Measurements from ENCODE around the gene TBC1D21. TPM values are rescaled to one million over a fixed set of nuclear protein-coding genes. Genes with fewer than 3 reads are reported as not detected.

Gene TBC1D21
- total and polyA plus RNA-seq, 2 of the 4 experiments (the other 2 are of a cell fraction) = not detected

GRCh38 chr15:73888224-73889041 is 15.1 kb downstream of the TBC1D21 start (continued):
- no peak for TF ChIP-seq MXI1 (IDR thresholded peaks at IDR 0.05; ENCODE audit: borderline replicate concordance, low read depth, low read length)

DNA sequence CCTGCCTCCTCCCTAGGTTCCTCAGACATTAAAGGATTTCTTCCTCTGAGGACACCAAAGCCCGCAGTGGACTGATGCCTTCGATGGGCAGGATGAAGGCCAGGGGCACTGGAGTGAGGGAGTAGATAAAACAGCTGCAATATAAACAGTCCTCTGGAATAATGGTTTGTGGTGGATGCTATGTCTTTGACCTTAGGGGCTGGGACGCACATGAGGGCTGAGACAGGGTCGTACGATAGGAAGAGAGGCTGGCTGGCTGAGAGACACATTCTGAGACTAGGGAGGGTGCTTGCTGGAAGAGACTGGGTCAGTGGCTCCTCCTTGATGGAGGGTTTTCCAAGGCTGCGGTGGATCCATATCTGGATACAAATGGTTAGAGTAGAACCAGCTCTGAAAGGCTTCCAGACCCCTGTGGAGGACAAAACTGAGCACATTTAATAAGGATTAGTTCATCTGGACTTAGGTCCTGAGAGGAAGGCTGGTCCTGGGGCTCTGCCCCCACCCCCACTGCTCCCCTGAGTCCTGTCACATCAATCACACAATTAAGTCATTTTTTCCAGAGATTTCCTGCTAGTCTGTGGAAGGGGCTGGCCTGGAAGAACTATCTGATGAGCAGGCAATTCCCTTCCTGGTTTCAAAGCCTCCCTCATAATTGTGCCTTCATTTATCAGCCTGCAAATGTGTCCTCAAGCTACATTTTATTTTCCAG is 15.8 kb downstream of the TBC1D21 start:
- H2AK9ac ChIP-seq (replicated peaks; ENCODE audit: low read depth, low read length, poor library complexity) = no peak overlapping the region
- H3K36me3 ChIP-seq (ENCODE audit: control insufficient read depth, insufficient read depth, low read length) = no peaks in the 10 kb centered on the region
- no peak overlapping the region for H3K4me3 ChIP-seq (ENCODE audit: insufficient read depth, low read depth, low read length)
- no peak overlapping the region for H2BK15ac ChIP-seq (ENCODE audit: low read depth, low read length)
- no peak for DNase-seq
- H3K9ac ChIP-seq (ENCODE audit: low read depth, low read length) = no peak overlapping the region
- no peaks in the 10 kb centered on the region for H3K4me1 ChIP-seq (ENCODE audit: control insufficient read depth, insufficient read depth, low read length)
- H3K18ac ChIP-seq (ENCODE audit: low read depth, low read length) = no peak overlapping the region
- no peak overlapping the region for H3K27ac ChIP-seq (ENCODE audit: insufficient read depth, low read length)
- no peak overlapping the region for H4K5ac ChIP-seq (ENCODE audit: low read depth, low read length)
- POLR2A ChIA-PET (ENCODE audit: unreplicated experiment) = no interaction called here
- CTCF ChIA-PET = interaction anchor here (0.6 kb wide), 1 partner anchor 82 kb away, joined by 3 read pairs; no protein-coding TSS in a partner anchor
- no peak overlapping the region for H4K91ac ChIP-seq (ENCODE audit: insufficient read depth, low read depth, low read length)
- no peak overlapping the region for H3K4ac ChIP-seq (ENCODE audit: low read depth, low read length)
- H4K20me1 ChIP-seq (ENCODE audit: insufficient read depth, low read length) = 0 out of 2 replicates have a peak, but pooled peaks cover 3% of the 10 kb centered on the region
- H3K23ac ChIP-seq (ENCODE audit: low read depth, low read length) = no peak overlapping the region
- no peak overlapping the region for H2BK5ac ChIP-seq (ENCODE audit: low read depth, low read length, poor library complexity, severe bottlenecking)
- H2AK5ac ChIP-seq (ENCODE audit: low read depth, low read length) = no peak overlapping the region
- in situ Hi-C loops (cut with MboI; ENCODE audit: low sequenced_read_pairs) = no loop called here
- ATAC-seq (ENCODE audit: low read depth) = no peak
- no peaks in the 10 kb centered on the region for H3K79me1 ChIP-seq (ENCODE audit: low read depth in 1 of 2, low read length in 2 of 2)
- H3K14ac ChIP-seq (replicated peaks; ENCODE audit: low read depth, low read length) = no peak overlapping the region
- dilution Hi-C loops (cut with HindIII; ENCODE audit: low sequenced_read_pairs, unreplicated experiment) = no loop called here
- intact Hi-C loops (cut with micrococcal nuclease) = no loop called here
- no peak overlapping the region for H3K4me2 ChIP-seq (ENCODE audit: low read depth, low read length)
- H3K56ac ChIP-seq (ENCODE audit: extremely low read depth, insufficient read depth, low read length) = no peak overlapping the region; the same call in 1 of the 2 replicates
- H2AFZ ChIP-seq (replicated peaks; ENCODE audit: low read length, poor library complexity) = no peak overlapping the region
- no peaks in the 10 kb centered on the region; the same call in 1 of the 2 replicates for H3K9me3 ChIP-seq (ENCODE audit: control insufficient read depth, insufficient read depth, low read length)
- WGBS, 2 experiments (ENCODE audit: extremely low coverage in 2 of 2, insufficient read length in 1 of 2) = 40% methylated on average over 4 of the region's 6 CpGs; no CpG with 5 or more reads in 1 of the 2 experiments
- peaks cover 47% of the 10 kb centered on the region for H3K27me3 ChIP-seq (ENCODE audit: control insufficient read depth, insufficient read depth, low read length)
- no peak overlapping the region for H2BK120ac ChIP-seq (ENCODE audit: low read depth, low read length)
- no peak overlapping the region for H4K8ac ChIP-seq (ENCODE audit: low read depth in 2 of 2, low read length in 2 of 2)
- TF ChIP-seq RAD21 (IDR thresholded peaks at IDR 0.05; ENCODE audit: low read length) = no peak
- no peak for TF ChIP-seq FOS (IDR thresholded peaks at IDR 0.05; ENCODE audit: low read depth, low read length)
- TF ChIP-seq USF2 (IDR thresholded peaks at IDR 0.05; ENCODE audit: low read depth, low read length) = no peak
- TF ChIP-seq CHD1 (IDR thresholded peaks at IDR 0.05; ENCODE audit: low read depth, low read length) = no peak
- no peak for TF ChIP-seq MAZ (IDR thresholded peaks at IDR 0.05; ENCODE audit: borderline replicate concordance, low read depth, low read length)
- TF ChIP-seq RCOR1 (IDR thresholded peaks at IDR 0.05; ENCODE audit: insufficient replicate concordance, low read length) = no peak
- H2BK20ac ChIP-seq (ENCODE audit: low read depth, low read length) = no peak overlapping the region
- H3K9me1 ChIP-seq (ENCODE audit: insufficient read depth, low read length) = no peaks in the 10 kb centered on the region
- BruUV-seq (replicated peaks) = no TSS peak

Measured in IMR-90 (cell line).